Measurements from ENCODE around the gene PPP1R14C. TPM values are rescaled to one million over a fixed set of nuclear protein-coding genes. Genes with fewer than 3 reads are reported as not detected.

PPP1R14C gene
- total and polyA plus RNA-seq, 8 donors, result 0.09 to 7.3 (median 0.74) TPM

DNA sequence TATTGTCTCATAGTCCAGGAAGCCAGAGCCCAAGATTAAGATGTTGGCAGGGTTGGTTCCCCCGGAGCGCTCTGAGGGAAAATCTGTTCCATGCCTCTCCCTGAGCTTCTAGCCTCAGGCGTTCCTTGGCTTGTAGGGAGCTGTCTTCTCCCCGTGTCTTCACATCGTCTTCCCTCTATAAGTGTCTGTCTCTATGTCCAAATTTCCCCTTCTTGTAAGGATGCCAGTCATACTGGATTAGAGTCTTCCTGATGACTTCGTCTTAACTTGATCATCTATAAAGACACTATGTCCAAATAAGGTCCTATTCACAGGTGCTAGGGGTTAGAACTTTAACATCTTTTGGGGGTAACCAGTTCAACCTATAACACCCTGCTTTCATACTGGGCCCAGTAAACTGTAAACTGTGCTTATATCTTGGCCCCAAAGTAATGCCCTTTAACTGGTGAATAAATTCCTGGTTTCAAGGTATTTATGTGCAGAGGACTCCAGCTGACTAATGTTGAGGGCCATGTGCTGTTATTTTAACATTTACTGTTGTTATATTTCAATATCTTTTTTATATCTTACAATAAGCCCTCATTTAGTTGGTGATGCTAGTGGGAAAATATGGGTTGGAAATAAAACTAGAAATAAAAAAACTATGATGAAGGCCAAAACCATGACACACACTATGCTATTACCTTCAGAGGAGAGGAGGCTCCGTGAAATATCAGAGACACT, 124.3 kb downstream of the PPP1R14C start:
- intact Hi-C loops (cut with DNase I), result no loop called here
- FAIRE-seq (no peak), ATAC-seq (no peak)

DNA sequence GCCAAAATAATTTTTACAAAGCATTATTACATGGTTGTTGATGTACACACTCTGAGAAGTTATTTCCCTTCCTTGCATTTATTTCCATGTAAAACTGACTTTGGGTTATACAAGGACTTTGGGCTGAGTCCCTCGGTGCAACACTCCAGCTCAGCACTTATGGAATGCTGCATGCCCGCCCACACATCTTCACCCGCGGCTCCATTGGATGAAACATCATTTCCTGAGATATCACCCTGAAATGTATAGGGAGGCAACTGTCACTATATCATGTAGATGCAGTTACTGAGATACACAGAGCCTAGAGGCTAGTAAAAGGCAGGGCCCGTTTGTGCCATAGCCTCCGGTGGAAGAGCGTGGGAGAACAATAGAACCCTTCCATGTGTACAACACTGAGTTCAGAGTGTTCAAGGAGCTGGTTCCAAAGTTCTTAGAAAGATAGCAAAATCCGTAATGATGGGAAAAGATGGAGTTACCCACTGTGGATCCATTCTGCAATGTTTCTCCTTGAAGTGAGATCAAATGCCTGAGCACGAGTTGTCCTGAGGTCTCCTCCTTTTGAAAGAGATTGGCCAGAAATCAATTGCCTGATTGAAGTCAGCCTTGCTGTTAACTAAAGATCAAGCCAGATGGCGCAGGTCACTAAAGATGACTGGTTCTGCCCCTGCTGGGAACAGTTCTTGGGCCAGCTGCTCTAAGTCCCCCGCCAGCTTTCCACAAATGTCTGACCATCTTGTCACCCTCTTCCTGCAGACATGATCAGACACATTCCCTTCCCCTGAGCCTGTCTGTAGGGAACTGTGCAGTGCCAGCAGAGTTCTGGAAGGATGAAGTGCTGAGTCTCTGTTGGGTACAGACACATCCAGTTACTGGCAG, 125.1 kb downstream of the PPP1R14C start:
- Histone ChIP-seq H3K27me3 (no peaks in the 10 kb centered on the region), H3K4me1 (no peaks in the 10 kb centered on the region), H3K27ac (no peak overlapping the region), H3K9me3 (no peaks in the 10 kb centered on the region), H3K4me3 (no peak overlapping the region), H3K36me3 (no peaks in the 10 kb centered on the region)
- ATAC-seq (no peak), FAIRE-seq (no peak), DNase-seq (no peak)
- TF ChIP-seq, protein P1, sequence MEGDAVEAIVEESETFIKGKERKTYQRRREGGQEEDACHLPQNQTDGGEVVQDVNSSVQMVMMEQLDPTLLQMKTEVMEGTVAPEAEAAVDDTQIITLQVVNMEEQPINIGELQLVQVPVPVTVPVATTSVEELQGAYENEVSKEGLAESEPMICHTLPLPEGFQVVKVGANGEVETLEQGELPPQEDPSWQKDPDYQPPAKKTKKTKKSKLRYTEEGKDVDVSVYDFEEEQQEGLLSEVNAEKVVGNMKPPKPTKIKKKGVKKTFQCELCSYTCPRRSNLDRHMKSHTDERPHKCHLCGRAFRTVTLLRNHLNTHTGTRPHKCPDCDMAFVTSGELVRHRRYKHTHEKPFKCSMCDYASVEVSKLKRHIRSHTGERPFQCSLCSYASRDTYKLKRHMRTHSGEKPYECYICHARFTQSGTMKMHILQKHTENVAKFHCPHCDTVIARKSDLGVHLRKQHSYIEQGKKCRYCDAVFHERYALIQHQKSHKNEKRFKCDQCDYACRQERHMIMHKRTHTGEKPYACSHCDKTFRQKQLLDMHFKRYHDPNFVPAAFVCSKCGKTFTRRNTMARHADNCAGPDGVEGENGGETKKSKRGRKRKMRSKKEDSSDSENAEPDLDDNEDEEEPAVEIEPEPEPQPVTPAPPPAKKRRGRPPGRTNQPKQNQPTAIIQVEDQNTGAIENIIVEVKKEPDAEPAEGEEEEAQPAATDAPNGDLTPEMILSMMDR (IDR thresholded peaks at IDR 0.05), result no peak
- intact Hi-C loops (cut with DNase I), result no loop called here
- 77 to 84% methylated on average over 11 of the region's 11 CpGs for WGBS, 2 donors

More for the DNA sequence above, 124.3 kb downstream of the PPP1R14C start:
- Histone ChIP-seq H3K4me3 (no peak overlapping the region), H3K36me3 (no peaks in the 10 kb centered on the region), H3K9me3 (no peaks in the 10 kb centered on the region), H3K27me3 (no peaks in the 10 kb centered on the region), H3K4me1 (no peaks in the 10 kb centered on the region), H3K27ac (no peak overlapping the region)
- 83 to 92% methylated on average over 7 of the region's 7 CpGs for WGBS, 2 donors
- TF ChIP-seq, protein P1 (IDR thresholded peaks at IDR 0.05), result no peak
- DNase-seq, result no peak

DNA sequence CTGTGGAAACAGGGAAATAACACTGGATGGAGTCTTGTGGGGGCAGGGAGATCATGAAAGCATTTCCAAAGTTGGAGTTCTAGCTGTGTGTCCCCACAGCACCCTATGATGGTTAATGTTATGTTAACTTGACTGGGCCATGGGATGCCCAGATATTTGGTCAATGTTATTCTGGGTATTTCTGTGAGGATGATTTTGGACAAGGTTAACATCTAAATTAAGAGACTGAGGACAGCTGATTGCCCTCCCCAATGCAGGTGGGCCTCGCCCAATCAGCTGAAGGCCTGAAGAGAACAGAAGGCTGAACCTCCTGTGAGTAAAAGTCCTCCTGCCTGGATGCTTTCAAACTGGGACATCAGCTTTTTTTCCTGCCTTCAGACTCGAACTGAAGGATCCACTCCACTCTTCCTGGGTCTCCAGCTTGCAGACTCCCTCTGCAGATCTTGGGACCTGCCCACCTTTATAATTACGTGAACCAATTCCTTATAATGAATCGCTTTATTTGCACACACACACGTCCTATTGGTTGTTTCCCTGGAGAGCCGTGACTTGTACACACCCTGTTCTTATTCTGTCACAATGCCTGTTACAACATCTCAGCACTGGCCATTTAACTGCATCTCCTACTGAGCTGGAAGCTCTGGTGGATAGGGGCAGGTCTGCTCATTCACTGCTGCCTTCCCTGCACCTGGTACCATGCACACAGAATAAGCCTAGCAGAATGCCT, 126.4 kb downstream of the PPP1R14C start:
- 87 to 95% methylated on average over 6 of the region's 6 CpGs for WGBS, 2 donors
- no peak for DNase-seq
- Histone ChIP-seq H3K27me3 (no peaks in the 10 kb centered on the region), H3K36me3 (no peaks in the 10 kb centered on the region), H3K4me1 (no peaks in the 10 kb centered on the region), H3K9me3 (no peaks in the 10 kb centered on the region), H3K27ac (no peak overlapping the region), H3K4me3 (no peak overlapping the region)
- TF ChIP-seq, protein P1 (IDR thresholded peaks at IDR 0.05), result no peak
- FAIRE-seq, result no peak
- intact Hi-C loops (cut with DNase I), result no loop called here
- ATAC-seq, result no peak

DNA sequence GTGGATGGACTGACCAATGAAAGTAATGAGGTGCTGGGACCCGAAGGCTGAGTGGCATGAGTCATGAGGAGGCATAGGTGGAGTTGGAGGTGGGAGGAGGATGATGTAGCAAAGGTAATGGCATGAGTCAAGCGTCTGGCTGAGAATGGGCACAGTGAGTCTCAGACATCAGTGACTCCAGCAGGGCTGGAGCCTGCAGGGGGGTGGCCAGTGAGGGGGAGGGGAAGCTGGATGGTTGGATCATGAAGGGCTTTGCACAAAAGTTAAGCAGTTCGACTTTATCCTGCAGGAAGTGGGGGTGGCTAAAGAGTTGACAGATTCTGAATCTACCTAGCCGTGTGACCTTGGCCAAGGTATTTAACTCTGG, 127.0 kb downstream of the PPP1R14C start:
- Histone ChIP-seq H3K27ac (no peak overlapping the region), H3K4me1 (no peaks in the 10 kb centered on the region), H3K36me3 (no peaks in the 10 kb centered on the region), H3K9me3 (no peaks in the 10 kb centered on the region), H3K4me3 (no peak overlapping the region), H3K27me3 (no peaks in the 10 kb centered on the region)
- ATAC-seq (peak in 3 of 4 donors; percentile 38 to 75 (median 47)), FAIRE-seq (no peak), DNase-seq (peak in 1 of 6 donors; percentile 17)
- 38 to 41% methylated on average over 4 of the region's 4 CpGs for WGBS, 2 donors
- TF ChIP-seq, protein P1 (IDR thresholded peaks at IDR 0.05), result no peak
- intact Hi-C loops (cut with DNase I), result no loop called here
